GM18499 (cell line): ENCODE measurements around the gene PGC.

Experiments used
- ATAC-seq: cut with Tn5 transposase; IDR thresholded peaks from one replicate; pipeline ENCODE4 v1.9.1; 2021; ENCODE audit warnings: moderate number of reproducible peaks; ENCODE audit not compliant: insufficient read depth, unreplicated experiment

Gene PGC

GRCh38 chr6:41747256-41748101 lies at the start of gene PGC:
Gene PGC, minus strand, starts transcription at chr6:41747397. Its CDS starts 63 bp downstream, at chr6:41747334.
- ATAC-seq = no peak

- ATAC-seq = no peak
Measured at GRCh38 chr6:41796474-41796873, 49.3 kb upstream of the PGC start.

- no peak for ATAC-seq
Measured at GRCh38 chr6:41791984-41792383, 44.8 kb upstream of the PGC start.

- ATAC-seq = no peak
Measured at GRCh38 chr6:41791305-41791704, 44.1 kb upstream of the PGC start.

- ATAC-seq = no peak
Measured at GRCh38 chr6:41790045-41790444, 42.8 kb upstream of the PGC start.

GRCh38 chr6:41789390-41789724 lies 42.2 kb upstream of the PGC start:
- ATAC-seq = no peak

GRCh38 chr6:41787219-41787917 lies 40.2 kb upstream of the PGC start, which contains the start of gene TOMM6:
Gene TOMM6, plus strand, starts transcription at chr6:41787694. Its CDS starts 4 bp downstream, at chr6:41787698.
- peak; percentile 58 for ATAC-seq

- no peak for ATAC-seq
Measured at GRCh38 chr6:41786451-41787218, 39.4 kb upstream of the PGC start.

- no peak for ATAC-seq
Measured at GRCh38 chr6:41785689-41786450, 38.7 kb upstream of the PGC start.

GRCh38 chr6:41785254-41785653 lies 38.1 kb upstream of the PGC start:
- ATAC-seq = no peak

GRCh38 chr6:41784581-41785171 lies 37.5 kb upstream of the PGC start:
- ATAC-seq = no peak

- ATAC-seq = no peak
Measured at GRCh38 chr6:41783106-41783780, 36.0 kb upstream of the PGC start.

GRCh38 chr6:41781366-41781730 lies 34.2 kb upstream of the PGC start:
- no peak for ATAC-seq

- ATAC-seq = no peak
Measured at GRCh38 chr6:41780551-41781365, 33.6 kb upstream of the PGC start, which contains the start of gene PRICKLE4. Gene PRICKLE4, plus strand, starts transcription at chr6:41780782. Its CDS starts 2,692 bp downstream, at chr6:41783474.

- peak; percentile 74 for ATAC-seq
Measured at GRCh38 chr6:41779788-41780550, 32.8 kb upstream of the PGC start, which contains the start of gene FRS3. Gene FRS3, minus strand, starts transcription at chr6:41779900. Its CDS starts 2,913 bp downstream, at chr6:41776987.

- no peak for ATAC-seq
Measured at GRCh38 chr6:41779336-41779735, 32.1 kb upstream of the PGC start.

- ATAC-seq = no peak
Measured at GRCh38 chr6:41778895-41779294, 31.7 kb upstream of the PGC start.
